Measurements from ENCODE around the gene GOLGA8K.
"Not testable (repeated sequence)": the region's sequence is repeated elsewhere in the genome, so short reads cannot be mapped to it uniquely, and the experiment has no call there.

GRCh38 chr15:32361662-32362061 is 41.4 kb downstream of the GOLGA8K start:
- not testable (repeated sequence) for TF ChIP-seq CTCF (IDR thresholded peaks at IDR 0.05; ENCODE audit: insufficient read depth, low read length, poor library complexity, severe bottlenecking); EZH2phosphoT487 (conservative IDR thresholded peaks at IDR 0.05; ENCODE audit: low read length)

Data from SU-DHL-6 (cell line).